GM04503 (cell line): ENCODE data around the gene FNDC1.
A peak's percentile ranks its signal among the peaks of the same experiment; 100 is the strongest.
"Not testable (repeated sequence)": the region's sequence is repeated elsewhere in the genome, so short reads cannot be mapped to it uniquely, and the experiment has no call there.

Source experiments
- DNase-seq: peaks from one replicate; pipeline ENCODE4 v3.0.0-alpha.2; 2012; ENCODE audit warnings: low read depth

FNDC1 gene

DNA sequence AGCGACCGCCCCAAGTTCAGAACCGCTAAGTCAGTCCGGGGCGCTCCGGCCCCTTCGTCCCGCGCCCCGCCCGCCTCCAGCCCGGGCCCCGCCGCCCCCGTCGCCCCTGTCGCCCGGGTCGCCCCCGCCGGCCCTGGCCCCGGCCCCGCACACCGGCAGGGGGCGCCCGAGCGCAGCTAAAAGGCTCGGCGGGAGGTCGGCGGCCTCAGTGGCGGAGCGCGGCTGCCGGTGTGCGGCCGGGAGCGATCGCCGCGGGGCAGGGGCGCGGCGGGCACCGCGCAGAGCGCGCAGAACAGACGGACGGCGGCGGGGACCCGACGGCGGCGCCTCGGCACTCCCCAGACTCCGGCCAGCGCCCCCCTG lies at the start of gene FNDC1:
TSS of gene FNDC1 (plus strand) at position 208 of the 363 bp plus-strand sequence. CDS start 197 bp downstream, outside the sequence.
- no peak for DNase-seq

DNA sequence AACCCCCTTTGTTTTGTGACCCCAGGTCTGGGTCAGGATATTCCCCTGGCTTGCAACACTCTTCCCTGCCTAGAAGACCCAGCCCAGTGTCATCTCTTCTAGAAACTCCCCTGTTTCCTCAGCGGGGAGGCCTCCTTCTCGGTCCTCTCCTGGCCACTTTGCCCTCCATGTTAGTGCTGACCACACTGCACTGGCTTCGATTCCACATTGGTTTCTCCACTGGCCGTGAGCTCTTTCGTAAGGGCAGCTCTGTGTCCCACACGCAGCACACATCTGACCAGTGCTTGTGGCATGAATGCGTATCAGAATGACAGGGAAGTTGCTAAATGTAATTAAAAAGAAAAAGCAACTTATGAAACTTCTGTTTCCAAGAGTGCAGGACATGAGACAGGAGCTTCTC lies 49.4 kb upstream of the FNDC1 start:
- no peak for DNase-seq

DNA sequence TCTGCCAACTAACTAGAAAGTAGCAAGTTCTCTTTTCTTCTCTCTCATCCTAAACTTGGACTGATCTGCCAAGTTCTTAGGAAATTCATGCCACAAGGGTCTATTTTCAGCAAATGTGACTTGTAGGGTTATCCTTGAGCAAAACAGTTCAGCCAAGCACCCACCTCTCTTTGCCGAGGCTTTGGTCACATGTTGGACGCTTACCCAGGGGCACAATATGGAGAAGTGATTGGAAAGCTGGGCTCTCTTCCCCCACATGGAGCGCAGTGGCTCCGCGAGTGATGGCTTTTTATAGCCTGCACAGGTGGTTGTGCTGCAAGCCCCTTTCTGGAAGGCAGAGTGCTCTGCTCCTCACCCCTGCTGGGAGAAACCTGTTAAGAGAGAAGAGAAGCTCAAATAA lies 47.7 kb upstream of the FNDC1 start:
- no peak for DNase-seq

DNA sequence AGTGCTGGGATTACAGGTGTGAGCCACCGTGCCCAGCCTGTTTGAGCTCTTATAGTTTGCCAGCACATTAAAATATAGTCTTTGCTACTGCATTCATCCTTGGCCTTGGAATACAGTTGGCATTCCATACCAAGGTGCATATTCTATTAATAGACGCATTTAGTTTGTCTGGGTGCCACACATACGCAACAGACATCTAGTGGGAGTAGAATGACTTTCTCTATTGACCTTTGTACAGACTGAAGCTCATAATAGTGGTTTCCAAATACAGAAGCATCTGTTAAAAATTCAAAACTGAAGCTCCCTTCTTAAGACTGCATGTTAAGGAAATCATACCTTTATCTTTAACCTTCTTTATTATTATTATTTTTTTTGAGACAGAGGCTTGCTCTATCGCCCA lies 46.7 kb upstream of the FNDC1 start:
- DNase-seq: no peak

DNA sequence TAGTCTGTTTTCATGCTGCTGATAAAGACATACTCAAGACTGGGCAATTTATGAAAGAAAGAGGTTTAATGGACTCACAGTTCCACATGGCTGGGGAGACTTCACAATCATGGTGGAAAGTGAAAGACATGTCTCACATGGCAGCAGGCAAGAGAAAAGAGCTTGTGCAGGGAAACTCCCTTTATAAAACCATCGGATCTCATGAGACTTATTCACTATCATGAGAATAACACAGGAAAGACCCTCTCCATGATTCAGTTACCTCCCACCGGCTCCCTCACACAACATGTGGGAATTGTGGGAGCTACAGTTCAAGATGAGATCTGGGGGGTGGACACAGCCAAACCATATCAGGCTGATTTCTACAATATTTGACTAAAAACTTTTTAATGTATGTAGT lies 45.4 kb upstream of the FNDC1 start:
- not testable (repeated sequence) for DNase-seq

DNA sequence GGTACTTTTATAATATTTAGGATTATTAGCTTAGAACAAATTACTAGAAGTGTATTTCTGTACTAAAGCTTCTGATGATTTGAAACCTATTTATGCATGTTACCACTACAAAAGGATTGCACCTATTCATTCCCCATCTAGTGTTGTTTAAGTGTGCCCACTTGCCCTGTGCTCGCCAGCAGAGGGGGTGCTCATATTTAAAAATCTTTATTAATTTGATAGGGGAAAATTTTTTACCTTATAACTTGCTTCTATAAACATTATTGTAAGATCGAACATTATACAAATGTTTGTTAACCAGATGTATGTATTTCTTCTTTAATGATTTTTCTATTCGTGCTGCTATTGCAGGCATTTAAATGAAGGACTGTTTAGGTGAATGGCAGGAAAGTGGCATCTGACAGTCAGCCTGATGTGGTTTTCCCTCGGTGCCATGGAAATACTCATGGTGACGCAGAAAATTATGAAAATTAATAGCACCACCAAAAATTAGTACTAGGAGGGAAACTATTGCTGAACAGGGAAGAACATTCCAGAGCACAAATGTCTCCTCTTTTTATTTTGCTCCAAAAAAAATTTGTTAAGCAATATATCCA lies 44.1 kb upstream of the FNDC1 start:
- DNase-seq: no peak

DNA sequence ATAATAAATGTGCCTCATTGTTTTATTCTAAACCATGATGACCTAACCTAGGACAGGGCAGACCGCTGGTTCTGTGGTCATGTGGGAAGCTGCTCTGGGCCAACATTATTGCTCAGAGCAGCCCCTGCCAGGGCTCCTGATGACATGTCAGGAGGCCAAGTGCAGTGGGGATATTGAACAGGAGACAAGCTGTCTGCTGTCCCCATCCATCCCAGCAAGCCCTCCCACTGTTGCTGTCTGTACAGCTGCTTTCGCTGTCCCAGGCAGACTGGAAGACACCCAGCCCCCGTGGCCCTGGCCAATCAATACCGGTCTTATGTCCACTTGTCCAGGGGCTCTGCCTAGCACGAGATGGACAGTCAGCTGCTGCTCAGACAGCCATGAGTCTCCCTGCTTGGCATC lies 43.2 kb upstream of the FNDC1 start:
- DNase-seq: no peak

DNA sequence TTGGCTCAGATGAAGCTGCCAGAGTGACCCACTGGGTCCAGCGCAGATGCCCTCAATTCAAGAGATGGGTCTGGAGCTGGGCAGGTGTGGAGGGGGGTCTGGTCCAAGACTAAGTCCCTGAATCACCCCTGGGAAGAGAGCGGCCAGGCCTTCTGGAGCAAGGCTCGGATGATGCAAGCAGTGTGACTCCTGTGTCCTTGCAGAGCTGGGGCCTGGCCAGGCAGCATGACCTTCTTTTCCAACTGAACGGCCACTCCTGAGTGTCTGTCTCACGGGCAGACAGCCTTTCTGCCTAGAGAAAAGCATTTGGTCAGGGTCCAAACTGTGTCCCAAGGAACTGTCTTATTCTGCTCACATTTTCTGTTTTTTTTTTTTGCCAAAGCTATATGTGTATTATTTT lies 42.6 kb upstream of the FNDC1 start:
- DNase-seq: no peak

DNA sequence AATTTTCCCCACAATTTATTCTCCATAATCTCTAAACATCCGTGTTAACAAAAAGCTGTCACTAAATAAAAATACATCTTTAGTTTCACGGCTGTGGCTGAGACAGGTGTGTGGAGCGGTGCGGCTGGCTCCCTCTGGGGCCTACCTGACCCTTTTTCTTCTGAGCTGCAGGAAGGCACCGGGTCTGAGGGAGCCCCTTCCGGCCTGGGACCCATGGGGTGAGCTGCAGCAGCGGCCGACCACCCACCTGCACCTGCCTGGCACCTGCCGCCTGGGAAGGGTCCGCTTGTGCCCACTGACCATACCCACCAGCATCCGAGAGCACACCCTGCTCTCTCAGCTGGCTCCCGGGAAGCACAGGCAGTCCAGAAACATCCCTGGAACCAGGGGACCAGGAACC lies 41.5 kb upstream of the FNDC1 start:
- DNase-seq: no peak

DNA sequence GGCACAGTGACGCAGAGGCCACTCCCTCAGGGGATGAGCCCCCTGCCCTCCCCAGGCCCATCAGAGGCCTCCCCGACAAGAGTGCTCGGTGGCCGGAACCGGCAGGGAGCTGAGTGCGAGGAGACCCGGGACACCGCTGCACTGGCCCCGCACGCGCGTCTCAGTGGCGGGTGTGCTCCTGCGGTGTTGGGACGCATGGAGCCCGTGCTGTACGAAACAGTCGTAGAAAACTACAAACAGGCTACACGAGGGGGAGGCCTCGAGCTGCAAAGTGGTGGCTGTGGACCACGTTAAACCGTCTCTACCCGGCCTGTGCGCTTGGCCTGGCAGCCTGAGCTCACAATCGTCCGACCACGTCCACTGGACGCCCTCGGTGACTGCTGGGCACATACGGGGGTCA lies 40.2 kb upstream of the FNDC1 start:
- DNase-seq: no peak

DNA sequence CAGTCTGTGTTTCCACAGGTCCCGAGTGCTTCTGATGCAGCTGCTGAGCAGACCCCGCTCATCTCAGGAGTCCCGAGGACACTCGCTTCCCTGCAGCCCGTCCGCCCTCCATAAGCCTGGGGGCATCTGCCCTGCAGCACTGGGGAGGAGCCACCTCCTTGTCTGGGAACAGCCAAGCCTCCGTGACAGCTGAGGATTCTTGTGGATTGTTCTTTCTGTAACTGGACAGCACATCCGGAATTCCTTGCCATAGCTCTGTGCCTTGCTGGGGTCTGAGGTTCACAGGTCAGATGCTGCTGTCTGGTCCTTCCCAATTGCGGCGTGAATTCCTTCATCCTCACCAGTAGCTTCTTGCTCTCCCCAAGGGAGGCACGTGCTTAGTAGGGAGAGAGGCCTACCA lies 38.4 kb upstream of the FNDC1 start:
- DNase-seq: no peak

DNA sequence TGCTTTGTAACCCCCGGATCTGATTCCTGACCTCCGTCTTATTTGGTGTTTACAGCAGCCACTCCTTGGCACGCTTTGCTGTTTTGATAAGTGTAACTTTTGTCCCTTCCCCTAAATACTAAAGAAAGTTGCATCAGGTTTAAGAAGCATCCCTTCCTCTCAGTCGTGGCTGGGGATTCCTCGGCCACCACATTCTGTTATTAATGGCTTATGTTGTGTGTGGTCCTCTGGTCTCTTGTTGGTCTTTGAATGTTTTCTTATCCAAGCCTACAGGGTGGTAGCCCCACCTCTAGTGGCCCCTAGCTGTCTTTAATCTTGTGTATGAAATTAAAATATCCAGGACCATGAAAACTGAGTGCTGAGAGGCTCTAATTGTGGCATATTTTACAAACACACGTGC lies 37.5 kb upstream of the FNDC1 start:
- no peak for DNase-seq

DNA sequence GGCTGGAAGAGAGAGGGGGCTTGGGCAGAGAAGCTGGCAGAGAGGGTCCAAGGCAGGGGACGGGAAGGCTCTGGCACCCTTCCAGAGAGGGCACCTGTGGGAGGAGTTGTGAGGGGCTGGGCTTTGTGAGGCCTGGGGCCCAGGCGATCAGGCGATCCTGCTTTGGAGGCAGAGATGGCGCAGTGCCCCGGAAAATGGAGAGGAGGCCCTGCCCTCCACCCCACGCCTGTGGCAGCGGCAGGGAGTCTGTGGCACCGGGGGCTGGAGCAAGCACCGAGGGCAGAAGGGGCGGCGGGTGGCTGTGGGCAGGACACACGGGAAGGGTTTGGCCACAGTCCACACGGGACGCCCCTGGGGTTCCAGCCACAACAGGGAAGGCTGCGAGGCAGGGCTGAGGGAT lies 36.5 kb upstream of the FNDC1 start:
- no peak for DNase-seq

DNA sequence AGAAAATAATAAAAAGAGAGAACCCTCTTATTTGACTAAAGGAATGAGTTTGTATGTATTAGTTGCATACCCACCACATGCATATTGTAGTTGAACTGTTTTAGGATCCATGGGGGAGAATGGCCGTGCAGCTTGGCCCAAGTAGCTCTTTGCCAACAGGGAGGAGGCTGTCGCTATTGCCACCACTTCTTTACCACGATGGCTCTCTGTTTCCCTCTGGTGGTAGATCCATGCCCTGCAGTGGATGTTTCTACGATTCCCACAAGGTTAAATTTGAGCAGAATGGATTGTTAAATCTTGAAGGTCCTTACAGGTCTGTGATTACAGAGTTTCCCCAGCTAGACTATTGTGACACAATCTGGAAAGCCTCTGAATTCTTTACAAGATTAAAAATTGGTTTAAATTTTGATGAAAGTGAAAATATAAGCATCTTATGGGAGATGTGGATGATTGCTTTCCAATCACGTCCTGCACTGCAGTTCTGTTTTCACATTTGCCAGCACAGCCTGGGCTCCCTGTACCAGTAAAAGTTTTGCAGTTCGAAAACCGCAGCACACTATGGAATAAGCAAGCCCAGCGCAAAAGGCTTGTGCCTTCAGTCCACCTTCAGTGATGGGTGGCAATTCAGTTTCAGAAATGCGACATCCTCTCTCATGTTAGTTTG lies 34.4 kb upstream of the FNDC1 start:
- DNase-seq: no peak

DNA sequence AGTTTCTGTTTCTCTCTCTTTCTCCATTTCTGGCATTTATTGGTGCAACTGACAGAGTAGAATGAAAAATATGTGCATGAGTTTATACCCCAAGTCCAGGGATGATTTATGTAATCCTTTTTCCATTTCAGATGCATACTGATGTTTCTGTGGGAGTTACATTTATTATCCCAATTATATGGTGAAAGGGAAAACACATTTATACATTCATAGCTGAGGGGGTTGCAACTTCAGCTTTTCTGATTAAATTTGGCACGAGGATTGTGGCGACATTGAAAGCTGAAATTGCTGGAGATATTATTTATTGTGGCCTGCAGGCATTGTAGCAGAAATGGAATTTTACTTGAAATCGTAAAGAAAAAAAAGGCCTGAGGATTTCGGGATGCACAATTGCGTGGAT lies 31.5 kb upstream of the FNDC1 start:
- no peak for DNase-seq

DNA sequence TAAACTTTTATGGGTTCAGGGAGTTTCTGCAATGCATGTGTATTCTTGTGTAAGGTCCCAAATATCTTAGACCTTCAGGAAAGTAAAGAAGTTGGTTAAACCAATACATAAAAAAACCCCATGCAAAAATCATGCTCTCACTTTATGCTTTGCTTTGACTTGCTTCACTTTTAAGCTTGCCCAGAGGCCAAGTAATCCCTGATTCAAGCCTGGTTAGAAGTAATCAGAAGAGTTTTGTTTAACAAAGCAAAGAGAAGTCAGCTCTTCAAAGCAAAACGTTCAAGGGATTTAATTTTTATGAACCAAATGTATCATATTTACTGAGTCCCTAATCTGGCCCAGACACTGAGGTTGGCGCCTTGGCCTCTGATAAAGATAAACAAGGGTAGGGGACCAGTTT lies 26.7 kb upstream of the FNDC1 start:
- no peak for DNase-seq

DNA sequence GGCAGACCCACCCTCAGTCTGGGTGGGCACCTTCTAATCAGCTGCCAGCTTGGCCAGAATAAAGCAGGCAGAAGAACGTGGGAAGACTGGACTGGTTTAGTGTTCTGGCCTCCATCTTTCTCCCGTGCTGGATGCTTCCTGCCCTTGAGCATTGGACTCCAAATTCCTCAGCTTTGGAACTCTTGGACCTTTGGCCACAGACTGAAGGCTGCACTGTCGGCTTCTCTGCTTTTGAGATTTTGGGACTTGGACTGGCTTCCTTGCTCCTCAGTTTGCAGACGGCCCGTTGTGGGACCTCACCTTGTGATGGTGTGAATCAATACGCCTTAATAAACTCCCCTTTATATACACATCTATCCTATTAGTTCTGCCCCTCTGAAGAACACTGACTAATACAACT lies 20.6 kb upstream of the FNDC1 start:
- no peak for DNase-seq

DNA sequence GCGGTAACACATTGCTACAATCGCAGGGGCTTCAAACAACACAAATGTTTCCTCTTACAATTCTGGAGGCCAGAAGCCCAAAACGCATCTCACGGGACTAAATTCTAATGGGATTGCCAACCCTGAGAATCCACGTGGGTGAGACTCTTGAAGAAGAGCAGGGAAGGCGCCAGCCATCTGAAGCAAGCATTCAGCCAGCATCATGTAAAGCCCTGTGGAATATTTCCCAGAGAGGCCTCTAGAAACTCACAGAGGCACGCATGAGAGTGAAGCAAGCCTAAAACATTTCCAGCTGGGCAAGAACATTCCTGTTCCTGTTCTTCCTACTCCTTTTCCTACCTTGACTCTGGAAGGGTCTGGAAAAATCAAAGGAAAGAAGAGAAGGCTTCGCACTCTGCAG lies 19.6 kb upstream of the FNDC1 start:
- DNase-seq: peak; percentile 52

DNA sequence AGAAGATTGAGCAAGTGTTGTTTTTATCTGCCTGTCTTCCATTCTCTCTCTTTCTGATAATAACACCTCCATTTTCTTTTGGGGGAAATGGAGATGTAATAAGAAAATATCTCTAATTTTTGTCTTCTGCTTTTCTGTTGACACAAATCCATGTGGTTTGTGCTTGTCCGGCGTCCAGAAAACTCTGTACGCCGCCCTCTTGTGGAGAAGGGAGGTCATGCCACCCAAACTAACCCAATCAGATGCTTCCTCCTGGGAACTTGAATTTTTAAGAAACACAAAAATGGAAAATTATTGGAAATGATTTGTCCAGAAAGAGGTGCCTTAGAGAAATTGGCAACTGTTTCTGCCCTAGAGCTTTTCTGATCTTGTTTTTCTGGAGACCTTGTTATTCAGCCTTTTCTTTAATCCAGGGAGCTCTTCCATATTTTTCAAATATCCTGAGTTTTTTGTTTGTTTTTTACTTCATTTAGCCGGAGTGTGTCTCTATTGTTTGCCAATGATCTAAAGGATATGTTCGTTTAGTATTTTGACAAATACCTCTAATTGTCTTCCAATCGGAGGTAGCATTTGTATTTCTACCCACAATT lies 17.8 kb upstream of the FNDC1 start:
- DNase-seq: no peak

DNA sequence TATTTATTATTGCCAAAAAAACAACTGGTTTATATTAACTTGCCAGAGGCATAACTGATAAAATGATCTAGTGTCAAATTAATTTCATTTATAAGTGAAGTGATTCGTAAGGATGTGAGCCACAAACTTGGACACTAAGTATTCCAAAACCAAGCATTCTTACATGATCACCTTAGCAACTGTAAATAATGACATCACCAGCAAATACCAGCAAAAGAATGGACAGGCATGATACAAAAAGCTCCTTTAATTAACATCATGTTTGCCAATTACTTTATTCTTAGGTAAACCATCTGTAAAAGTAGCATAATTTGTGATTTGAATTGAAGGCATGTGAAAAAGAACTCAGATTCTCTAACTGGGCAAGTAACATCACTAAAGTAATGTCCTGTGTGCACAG lies 17.2 kb upstream of the FNDC1 start:
- DNase-seq: no peak

DNA sequence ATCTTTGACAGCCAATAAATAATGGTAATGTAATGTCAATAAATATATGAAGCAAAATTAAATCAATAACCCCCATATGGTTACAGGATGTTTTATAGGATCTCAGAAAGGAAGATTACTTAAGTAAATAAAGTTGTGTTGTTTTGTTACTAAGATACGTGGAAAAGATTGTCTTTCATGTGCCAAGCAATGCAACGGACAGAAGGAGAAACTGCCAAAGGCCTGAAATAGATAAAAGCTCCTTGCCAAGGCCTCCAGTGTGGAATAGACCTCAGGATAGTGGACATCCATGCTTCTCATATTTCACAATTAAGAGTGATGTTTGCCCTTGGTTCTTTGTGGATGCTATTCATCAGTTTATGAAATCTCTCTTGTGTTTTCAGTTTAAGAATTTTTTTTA lies 16.4 kb upstream of the FNDC1 start:
- no peak for DNase-seq

DNA sequence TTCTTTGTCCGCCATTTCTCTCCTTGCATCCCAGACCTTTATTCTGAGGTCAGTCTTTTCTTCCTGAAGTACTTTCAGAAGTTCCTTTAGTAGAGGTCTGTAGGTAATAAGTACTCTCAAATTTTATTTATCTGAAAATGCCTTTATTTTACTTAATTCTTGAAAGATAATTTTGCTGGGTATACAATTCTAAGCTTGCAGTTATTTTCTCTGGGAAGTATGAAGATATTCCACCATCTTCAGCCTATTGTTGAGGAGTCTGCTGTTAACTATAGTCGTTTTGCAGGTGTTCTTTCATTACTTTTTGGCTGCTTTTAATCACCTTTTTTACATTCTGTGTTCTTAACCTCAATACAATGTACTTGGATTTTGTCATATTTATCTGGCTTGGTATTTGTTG lies 13.5 kb upstream of the FNDC1 start:
- DNase-seq: no peak

DNA sequence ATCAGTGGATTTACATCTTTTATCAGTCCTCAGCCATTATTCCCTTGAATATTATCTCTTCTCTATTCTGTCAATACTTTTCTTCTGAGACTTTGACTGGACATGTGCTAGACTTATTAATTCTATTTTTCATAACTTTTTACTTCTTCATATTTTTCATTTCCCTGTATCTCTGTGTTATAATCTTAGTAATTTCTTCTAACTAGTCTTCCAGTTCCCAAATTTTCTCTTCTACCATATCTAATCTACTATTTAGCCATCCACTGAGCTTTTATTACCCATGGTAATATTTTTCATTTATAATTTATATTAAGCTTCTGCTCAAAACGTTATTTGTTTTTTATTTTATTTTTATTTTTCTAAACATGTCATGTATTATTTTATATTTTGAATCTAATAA lies 13.1 kb upstream of the FNDC1 start:
- no peak for DNase-seq

DNA sequence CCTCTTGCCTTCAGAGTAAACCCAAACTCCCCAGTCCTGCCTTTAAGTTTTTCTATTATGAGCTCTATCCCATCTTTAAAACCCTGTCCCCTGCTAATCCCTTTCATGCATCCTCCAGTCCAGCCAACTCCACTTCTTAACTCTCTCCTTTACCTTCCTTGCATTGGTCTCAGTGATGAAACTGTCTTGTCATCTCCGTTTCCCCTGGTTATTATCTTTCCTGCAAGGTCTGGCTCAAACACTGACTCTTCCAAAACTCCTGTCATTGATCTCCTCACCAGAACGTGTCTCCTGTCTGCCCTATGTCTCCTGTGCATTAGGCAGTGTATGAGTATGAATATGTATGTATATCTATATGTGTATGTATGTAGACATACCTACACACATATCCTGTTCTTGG lies 11.8 kb upstream of the FNDC1 start:
- no peak for DNase-seq
